HG03378 (cell line): Measurements from ENCODE around the gene CDK2.

Experiments used
- ATAC-seq: cut with Tn5 transposase; IDR thresholded peaks from one replicate; pipeline ENCODE4 v1.9.1; 2021; ENCODE audit warnings: mild to moderate bottlenecking, moderate library complexity; ENCODE audit not compliant: unreplicated experiment

CDK2 gene

DNA sequence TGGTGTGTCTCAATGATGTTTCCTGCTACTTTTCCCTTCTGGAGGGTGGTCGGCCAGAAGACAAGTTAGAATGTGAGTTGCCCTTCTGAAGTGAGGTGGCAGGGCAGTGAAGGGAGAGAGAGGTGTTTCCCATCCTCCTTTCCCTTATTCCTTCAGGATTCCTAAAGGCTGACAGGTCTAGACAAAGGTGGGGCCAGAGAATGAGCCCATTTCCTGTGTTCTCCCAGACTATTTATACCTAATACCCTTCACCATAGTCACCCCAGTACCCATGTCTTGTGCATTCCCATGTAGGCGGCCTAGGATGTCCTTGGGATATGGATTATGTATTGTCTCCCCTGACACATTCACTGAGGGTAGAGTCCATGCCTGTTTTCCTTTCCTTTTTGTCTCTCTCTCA lies 28.6 kb upstream of the CDK2 start:
- no peak for ATAC-seq

DNA sequence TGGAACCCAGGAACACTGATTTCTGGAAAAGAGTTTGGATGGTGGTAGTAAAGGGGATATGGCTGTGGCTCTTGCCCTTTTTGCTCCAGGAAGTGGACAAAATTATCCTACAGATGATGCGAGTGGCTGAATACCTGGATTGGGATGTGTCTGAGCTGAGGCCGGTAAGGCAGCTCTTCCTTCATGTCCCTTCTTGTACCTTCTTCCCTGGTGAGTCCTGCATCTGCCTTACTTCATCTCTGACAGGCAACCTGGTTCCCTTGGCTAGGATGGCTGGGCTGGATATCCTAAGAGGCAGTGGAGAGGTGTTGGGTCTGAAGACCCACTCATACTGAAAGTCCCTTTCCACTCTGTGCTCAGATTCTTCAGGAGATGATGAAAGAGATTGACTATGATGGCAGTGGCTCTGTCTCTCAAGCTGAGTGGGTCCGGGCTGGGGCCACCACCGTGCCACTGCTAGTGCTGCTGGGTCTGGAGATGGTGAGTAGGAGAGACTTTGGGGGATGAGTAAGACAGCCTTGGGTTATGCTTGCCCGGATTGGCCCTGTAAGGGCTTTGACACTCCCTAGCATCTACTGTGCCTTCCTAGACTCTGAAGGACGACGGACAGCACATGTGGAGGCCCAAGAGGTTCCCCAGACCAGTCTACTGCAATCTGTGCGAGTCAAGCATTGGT lies 27.7 kb upstream of the CDK2 start:
- ATAC-seq: no peak

DNA sequence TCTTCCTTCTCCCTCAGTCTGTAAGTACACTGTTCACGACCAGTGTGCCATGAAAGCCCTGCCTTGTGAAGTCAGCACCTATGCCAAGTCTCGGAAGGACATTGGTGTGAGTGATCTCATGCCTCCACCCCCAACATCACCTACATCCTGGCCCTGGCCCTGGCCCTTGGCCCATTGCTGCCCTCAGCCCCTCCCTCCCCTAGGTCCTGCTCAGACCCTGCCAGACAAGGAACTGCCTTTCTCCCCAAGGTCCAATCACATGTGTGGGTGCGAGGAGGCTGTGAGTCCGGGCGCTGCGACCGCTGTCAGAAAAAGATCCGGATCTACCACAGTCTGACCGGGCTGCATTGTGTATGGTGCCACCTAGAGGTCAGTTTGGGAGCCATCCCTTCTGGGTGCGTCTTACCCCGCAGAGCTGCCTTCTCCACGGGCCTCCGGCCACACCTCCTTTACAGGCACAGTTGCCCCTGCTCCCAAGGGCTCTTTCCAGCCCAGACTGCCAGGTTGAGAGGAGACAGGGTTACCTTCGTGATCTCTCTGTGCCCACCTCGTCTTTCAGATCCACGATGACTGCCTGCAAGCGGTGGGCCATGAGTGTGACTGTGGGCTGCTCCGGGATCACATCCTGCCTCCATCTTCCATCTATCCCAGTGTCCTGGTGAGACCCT lies 26.4 kb upstream of the CDK2 start:
- ATAC-seq: peak; percentile 94

DNA sequence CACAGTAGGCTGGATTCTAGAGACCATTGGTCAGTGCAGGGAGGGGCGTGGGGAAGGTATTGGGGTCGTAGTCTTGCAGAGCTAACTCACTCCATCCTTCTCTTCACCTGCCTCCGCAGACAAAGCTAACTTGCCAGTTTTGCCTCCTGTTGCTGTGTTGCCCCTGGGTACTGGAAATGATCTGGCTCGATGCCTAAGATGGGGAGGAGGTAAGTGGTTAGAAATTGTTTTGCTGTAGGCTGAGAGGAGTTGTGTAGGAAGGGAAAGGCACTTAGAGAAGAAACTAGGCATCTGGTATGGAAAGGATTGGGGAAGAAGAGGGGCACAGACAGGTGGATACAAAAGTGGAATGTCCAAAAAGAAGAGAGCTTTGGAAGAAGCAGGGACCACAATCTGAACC lies 24.6 kb upstream of the CDK2 start:
- no peak for ATAC-seq

DNA sequence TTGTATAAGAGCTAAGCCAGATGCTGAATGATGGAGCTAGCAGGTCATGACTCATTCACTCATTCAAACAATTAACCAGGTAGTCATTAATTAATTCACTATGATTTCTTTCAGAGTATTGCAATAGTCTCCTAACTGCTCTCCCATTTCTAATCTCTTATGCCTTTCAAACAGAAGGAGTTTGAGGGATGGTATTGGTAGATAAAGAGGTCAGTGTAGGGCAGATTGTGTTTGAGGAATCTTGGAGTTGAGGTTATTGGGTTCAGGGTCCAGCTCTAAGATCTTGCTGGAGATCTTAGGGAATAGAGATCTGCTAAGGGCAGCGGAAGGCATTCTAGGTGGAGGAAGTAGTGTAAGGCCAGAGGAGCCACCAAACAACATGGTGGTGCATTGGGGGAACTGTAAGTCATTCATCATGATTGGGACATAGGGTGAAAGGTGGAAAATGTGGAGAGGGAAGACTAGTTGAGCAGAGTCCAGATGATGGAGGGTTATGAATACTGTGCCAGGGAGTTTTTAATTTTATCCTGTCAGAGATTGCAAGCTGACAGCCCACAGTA lies 24.0 kb upstream of the CDK2 start:
- no peak for ATAC-seq

DNA sequence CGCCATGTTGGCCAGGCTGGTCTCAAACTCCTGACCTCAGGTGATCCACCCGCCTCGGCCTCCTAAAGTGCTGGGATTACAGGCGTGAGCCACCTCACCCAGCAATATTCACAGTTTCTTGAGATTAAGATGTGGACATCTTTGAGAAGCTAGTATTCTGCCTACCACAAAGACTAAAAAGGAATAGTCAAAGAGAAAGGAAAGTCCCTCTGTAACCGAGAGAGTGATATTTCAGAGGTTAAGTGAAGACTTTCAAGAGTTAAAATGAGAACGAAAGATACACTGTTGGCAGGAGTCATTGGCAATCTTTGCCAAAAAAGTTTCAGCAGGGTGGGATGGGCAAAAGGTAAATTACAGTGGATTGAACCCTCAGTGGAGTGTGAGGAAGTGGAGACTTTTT lies 20.1 kb upstream of the CDK2 start:
- no peak for ATAC-seq

DNA sequence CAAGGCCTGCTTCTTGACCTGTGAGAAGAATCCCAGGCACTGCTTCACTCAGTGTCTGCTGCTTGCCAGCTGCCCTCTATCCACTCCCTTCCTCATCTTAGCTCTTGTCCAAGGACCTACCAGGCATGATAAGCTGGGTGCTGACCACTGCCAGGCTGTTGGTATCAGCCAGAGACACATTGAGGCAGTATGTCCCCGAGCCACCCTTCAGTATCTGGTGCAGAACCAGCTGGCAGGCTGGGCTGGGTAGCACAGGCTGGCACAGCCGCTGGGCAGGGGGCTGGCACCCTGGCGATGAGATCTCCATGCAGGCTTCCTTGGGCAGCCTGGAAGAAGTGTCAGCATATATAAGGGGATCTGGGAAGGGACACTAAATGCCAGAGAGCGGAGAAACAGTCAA lies 11.3 kb upstream of the CDK2 start:
- no peak for ATAC-seq

DNA sequence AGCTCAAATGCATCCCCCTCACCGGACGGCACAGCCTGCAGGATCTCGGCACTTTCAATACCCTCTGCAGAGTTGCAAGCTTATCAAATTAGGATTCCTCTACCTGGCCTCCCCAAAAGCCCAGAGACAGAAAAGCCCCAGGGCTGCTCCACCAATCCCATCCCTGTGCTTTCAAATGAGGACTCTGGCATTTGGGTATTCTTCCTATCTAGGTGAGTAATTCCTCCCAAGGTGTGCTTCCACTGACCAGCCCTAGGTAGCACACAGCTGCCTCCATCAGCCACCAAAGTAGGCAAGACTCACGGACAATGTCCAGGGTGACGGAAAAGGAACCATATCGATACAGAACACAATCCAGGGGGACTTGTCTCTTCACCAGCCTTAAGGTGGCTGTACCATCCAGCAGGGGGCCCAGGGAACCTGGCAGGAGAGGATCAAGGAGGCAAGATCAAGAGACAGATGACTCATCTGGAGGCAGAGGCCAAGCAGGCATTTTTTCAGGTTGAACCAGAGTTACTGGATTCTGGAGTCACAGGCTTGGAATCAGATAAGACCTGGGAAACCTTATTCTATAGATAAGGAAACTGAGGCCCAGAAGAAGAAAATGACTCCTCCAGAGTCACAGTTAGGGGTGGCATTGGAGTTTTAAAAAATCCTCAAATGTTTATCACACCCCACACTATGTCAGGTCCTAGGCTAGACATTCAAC lies 10.7 kb upstream of the CDK2 start:
- ATAC-seq: no peak

DNA sequence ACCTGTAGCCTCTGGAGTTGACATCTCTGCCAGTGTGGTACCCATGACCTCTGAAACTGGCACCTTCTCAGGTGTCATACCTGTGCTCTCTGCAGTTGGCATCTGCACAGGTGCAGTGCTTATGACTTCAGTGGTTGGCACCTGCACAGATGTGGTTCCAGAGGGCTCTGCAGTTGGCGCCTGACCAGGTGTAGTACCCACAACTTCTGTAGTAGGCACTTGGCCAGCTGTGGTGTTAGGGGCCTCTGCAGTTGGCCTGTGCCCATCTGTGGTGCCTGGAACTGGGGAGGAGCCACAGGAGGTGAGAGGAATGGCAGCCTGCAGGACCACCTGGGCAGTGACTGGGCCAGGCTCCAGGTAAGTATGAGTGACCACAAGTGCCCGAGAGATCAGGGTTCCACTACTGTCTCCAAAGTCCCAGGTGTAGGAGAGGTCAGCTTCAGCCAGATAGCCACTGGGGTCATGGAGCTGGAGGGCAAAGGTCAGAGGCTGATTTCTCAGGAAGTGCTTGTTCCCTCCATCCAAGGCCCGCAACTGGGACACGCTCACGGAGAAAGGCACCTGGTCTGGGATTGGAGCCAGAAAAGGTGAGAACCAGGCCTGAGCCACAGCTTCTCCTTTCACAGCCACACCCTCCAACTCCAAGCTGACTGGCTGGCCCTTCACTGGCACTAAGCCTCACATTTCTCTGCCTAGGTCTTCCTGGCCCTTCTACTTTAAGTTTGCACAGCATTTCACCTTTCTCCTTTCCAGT lies 9.3 kb upstream of the CDK2 start:
- no peak for ATAC-seq

DNA sequence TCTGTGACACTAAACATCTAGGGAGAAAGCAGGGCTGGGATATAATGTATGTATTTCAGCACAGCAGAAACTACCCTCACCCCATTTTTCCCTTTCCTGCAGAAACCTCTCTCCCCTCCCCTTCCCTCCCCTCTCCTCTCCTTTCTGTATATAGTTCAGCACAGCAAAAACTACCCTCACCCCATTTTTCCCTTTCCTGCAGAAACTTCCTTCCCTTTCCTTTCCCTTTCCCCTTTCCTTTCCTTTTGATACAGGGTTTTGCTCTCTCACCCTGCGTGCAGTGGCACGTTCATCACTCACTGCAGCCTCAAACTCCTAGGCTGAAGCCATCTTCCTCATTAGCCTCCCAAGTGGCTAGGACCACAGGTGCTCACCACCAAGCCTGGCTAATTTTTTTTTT lies 2.9 kb upstream of the CDK2 start:
- ATAC-seq: no peak

DNA sequence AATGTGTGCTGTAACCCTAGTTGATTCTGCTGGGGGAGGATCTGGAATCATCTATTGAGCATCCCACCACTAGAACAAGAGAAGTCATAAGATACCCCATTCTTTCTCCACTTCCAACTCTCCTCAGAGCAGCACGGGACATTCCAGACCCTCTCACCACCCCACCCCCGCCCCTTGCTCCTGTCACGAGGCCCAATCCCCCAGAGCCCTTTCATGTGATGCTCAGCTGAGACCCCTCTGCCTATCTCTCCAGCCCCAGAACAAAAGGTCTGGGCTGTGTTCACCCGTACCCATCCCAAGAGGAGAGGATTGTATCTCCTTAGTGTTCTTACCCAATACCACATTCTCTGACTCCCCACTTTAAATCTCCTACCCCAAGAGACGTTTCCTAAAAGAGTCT lies 1.4 kb upstream of the CDK2 start:
- ATAC-seq: no peak

DNA sequence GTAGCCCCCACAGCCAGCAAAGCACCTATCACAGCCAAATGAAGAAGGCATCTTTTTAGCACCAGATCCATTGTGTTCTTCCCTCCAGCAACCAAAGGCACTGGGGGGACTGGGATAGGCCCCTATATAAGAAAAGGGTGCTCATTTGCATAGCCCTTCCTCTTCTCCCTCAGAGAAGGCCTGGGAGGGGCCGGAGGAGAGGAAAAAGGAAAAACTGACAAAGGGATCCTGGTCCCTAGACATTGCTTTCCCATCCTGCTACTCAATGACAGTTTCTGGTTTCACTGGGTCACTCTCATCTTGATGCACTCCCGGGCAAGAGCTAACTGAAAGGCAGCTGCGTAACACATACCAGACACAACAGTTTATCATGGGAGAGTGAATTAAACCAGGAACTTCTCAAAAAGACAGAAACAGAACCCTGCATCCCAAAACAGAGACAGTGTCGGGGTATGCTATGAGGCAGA lies 656 bp upstream of the CDK2 start, which contains the start of gene PMEL:
PMEL (minus strand) TSS at position 102 of the 467 bp plus-strand sequence; CDS start at position 71, 31 bp downstream.
- ATAC-seq: no peak

DNA sequence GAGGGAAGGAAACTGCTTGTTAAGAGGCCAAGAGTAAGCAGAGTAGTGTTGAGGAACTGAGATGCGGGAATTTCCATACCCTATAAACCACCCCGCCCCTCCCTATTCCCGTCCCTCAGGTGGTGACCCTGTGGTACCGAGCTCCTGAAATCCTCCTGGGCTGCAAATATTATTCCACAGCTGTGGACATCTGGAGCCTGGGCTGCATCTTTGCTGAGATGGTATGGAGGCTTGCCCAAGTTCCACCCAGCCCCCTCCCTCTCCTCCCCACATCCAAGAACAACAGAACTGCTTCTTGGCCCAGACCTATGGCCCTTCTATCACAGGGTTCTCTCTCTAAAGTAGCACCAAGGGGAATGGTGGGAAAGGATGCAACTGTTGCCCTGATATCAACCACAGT lies 2.7 kb downstream of the CDK2 start:
- no peak for ATAC-seq

DNA sequence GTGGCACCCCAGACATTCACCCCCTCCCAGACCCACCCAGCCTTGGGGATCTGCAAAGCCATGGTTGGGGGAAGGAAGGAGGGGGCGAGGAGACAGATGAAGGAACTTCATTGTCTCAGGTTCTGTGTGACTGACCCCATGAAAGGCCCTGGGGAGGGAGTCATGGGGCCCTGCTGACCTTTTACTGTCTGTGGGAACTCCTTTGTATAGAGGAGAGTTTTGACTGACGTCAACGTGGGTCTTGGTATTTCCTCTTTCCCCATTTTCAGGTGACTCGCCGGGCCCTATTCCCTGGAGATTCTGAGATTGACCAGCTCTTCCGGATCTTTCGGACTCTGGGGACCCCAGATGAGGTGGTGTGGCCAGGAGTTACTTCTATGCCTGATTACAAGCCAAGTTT lies 4.1 kb downstream of the CDK2 start:
- no peak for ATAC-seq

DNA sequence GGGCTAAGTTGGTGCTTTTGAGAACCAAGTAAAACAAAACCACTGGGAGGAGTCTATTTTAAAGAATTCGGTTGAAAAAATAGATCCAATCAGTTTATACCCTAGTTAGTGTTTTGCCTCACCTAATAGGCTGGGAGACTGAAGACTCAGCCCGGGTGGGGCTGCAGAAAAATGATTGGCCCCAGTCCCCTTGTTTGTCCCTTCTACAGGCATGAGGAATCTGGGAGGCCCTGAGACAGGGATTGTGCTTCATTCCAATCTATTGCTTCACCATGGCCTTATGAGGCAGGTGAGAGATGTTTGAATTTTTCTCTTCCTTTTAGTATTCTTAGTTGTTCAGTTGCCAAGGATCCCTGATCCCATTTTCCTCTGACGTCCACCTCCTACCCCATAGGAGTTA lies 5.4 kb downstream of the CDK2 start:
- no peak for ATAC-seq

DNA sequence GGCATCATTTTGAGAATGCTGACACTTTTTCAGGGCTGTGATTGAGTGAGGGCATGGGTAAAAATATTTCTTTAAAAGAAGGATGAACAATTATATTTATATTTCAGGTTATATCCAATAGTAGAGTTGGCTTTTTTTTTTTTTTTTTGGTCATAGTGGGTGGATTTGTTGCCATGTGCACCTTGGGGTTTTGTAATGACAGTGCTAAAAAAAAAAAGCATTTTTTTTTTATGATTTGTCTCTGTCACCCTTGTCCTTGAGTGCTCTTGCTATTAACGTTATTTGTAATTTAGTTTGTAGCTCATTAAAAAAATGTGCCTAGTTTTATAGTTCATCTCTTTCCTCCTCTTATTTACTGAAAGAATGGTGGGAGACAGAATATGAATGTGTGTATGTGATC lies 5.8 kb downstream of the CDK2 start:
- no peak for ATAC-seq

DNA sequence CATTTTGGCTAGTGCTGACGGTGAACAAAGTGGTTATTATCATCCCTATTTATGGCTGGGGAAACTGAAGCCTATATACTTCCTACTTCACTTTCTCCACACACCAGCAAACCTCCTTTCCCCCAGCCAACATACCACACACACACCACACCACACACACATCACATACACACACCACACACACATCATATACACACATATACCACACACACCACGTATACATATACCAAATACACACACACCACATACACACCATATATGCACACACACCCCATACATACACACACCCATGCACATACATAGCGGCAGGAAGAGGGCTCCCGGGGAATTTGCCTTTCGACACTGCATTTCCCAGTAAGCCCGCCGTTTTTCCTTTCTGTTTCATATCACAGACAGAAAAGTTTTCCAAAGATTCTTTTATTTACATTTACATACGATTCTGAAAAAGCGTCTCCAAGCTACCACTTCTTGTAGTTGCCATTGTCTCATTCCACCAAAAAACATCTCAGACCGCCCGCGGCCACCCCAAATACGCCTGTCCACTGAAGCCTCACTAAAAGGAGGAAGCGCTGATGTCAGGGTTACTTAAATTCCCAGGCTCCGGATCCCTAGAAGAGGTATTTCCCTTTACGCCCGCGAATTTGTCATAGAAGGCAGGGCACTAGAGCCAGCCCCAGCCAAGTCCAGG lies 6.4 kb downstream of the CDK2 start:
- ATAC-seq: no peak

DNA sequence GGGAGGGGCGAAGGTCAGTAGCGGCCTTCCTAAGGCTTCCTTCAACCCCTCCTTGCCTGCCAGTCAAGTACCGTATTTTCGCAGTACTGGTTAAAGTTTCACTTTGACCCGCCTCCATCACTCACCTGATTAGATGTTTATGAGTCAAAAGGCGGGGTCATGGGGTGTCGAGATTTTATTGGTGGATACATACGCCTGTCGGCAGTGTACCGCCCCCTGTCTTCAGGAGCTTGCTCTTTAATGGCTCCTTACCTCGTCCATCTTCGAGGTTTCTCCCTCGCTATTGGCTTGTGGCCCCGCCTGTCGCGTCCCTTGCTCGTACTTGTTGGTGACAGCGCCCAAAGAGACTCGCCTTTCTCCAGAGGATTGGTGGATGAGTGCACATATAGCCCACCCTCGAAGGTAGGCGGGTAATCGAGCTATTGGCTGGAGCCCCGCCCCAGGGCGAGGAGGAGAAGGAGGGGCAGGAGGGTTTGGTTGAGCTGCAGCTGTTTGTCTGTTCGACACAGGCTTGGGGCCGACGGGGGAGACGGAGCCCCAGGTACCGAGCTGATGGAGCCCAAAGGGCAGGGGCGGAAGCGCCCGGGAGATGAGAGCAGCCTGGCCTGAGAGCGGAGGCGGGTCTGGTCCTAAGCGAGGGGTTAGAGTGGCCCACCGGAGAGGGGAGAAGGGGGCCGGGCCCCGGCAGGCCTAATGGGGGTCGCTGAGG lies 7.1 kb downstream of the CDK2 start, which contains the start of gene RAB5B:
RAB5B (plus strand) TSS at position 480 of the 709 bp plus-strand sequence. CDS start 12,883 bp downstream, outside the sequence.
- ATAC-seq: peak; percentile 94

DNA sequence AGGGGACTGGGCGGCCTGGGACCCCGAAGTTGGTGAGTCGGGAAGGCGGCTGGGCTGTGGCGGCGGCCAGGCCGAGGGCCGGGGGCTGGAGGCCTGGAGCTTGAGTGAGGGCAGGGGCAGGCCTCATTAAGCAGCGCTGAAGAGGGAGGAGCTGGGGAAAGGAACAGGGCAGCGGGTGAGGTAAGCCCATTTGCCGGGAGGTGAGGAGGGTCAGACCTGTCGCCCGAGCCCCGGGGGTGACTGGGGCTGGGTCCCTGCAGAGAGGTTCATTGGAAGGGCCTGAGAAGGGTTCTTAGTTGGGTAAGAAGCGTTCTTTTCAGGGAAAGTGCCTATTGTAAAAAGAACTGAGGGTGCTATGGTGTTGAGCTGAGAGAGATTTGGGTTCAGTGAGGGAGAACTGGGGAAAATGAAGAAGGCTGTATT lies 7.7 kb downstream of the CDK2 start:
- ATAC-seq: no peak

DNA sequence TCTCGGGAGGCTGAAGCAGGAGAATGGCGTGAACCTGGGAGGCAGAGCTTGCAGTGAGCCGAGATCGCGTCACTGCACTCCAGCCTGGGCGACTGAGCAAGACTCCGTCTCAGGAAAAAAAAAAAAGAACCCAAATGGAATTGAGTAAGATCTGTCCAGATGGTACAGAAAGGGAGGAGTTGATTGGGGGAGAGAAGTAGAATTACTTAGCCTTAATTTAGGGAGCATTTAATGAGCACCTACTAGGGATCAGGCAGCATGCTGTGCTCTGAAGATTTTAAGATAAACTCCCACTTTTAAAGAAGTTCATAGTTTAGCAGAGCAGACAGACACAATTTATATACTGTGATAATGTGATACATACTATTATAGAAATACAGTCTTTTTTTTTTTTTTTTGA lies 11.8 kb downstream of the CDK2 start:
- no peak for ATAC-seq
